H1 (cell line): ENCODE data around the gene GRAMD2A. TPM values are rescaled to one million over a fixed set of nuclear protein-coding genes. Genes with fewer than 3 reads are reported as not detected.

ENCODE experiments used
- ASH2L ChIP-seq: fragments of 200-600, 300-600 bp; sonication (generic); IDR thresholded peaks from one replicate; pipeline ENCODE4 v1.7.1; 2017; ENCODE audit warnings: low read length
- SUZ12 ChIP-seq: fragments of 200-600 bp; sonication (generic); IDR thresholded peaks from 2 replicates; pipeline ENCODE4 v1.6.1; 2012; ENCODE audit warnings: mild to moderate bottlenecking, inconsistent platforms, low read length, moderate library complexity, mixed read lengths
- TBP ChIP-seq: IDR thresholded peaks from 2 replicates; pipeline ENCODE4 v1.6.1; 2011; ENCODE audit warnings: low read depth, low read length, improper control_type of control experiment
- polyA plus RNA-seq, 7 experiments: library from polyadenylated mRNA; depleted of rRNA in 3 of 7; stranded (reverse) in 5 of 7; unstranded in 2 of 7; fragments of >200 nt in 5 of 7; fragments of 200-250 nt in 2 of 7; gene quantifications; 1 replicate in 5 of 7; 2 replicates in 1 of 7; 4 replicates in 1 of 7; pipeline versions ENCODE4 v1.2.1 to v1.2.3, GENCODE V29; 2011 to 2013; ENCODE audit warnings: missing spikeins in 2 of 7, mixed read lengths in 2 of 7
- total RNA-seq: library from RNA; stranded (reverse); fragmentation: NEBNext Ultra II Directional; extraction: Animal tissue kit (Norgen Biotek cat#: 25700); gene quantifications from 2 replicates; pipeline ENCODE4 v1.2.1, GENCODE V29; 2021
- TF ChIP-seq, protein P1 (sequence below): fragments of 300-600 bp; sonication (generic); IDR thresholded peaks from 2 replicates; pipeline ENCODE4 v1.7.1; 2012; ENCODE audit warnings: low read length, moderate library complexity, mild to moderate bottlenecking, inconsistent platforms; ENCODE audit not compliant: insufficient replicate concordance

The GRAMD2A gene
- total and polyA plus RNA-seq, 2 of the 8 experiments (the other 6 are each of a cell fraction or from before 2014, with no cell fraction given), result 0.57 to 1.5 TPM

DNA sequence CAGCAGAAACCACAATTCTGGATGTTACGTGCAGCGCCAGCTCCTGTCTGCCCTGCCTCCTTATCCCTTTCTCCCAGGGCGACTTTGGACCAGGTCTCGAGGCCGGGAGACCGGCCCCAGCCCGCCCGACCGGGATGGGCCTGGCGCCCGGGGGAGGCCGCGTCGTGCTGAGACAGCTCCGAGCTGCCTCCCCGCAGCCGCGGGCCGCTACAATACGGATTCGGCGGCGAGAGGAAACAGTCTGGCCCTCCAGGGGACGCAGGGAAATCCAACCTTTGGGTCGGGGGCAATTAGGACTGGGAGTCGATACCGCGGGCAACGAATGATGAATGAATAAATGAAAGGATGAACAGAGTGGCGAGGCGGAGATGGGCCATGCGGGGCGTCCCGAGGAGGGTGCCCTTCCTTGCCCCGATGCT lies 537 bp downstream of the GRAMD2A start (continued):
- TF ChIP-seq, protein P1, sequence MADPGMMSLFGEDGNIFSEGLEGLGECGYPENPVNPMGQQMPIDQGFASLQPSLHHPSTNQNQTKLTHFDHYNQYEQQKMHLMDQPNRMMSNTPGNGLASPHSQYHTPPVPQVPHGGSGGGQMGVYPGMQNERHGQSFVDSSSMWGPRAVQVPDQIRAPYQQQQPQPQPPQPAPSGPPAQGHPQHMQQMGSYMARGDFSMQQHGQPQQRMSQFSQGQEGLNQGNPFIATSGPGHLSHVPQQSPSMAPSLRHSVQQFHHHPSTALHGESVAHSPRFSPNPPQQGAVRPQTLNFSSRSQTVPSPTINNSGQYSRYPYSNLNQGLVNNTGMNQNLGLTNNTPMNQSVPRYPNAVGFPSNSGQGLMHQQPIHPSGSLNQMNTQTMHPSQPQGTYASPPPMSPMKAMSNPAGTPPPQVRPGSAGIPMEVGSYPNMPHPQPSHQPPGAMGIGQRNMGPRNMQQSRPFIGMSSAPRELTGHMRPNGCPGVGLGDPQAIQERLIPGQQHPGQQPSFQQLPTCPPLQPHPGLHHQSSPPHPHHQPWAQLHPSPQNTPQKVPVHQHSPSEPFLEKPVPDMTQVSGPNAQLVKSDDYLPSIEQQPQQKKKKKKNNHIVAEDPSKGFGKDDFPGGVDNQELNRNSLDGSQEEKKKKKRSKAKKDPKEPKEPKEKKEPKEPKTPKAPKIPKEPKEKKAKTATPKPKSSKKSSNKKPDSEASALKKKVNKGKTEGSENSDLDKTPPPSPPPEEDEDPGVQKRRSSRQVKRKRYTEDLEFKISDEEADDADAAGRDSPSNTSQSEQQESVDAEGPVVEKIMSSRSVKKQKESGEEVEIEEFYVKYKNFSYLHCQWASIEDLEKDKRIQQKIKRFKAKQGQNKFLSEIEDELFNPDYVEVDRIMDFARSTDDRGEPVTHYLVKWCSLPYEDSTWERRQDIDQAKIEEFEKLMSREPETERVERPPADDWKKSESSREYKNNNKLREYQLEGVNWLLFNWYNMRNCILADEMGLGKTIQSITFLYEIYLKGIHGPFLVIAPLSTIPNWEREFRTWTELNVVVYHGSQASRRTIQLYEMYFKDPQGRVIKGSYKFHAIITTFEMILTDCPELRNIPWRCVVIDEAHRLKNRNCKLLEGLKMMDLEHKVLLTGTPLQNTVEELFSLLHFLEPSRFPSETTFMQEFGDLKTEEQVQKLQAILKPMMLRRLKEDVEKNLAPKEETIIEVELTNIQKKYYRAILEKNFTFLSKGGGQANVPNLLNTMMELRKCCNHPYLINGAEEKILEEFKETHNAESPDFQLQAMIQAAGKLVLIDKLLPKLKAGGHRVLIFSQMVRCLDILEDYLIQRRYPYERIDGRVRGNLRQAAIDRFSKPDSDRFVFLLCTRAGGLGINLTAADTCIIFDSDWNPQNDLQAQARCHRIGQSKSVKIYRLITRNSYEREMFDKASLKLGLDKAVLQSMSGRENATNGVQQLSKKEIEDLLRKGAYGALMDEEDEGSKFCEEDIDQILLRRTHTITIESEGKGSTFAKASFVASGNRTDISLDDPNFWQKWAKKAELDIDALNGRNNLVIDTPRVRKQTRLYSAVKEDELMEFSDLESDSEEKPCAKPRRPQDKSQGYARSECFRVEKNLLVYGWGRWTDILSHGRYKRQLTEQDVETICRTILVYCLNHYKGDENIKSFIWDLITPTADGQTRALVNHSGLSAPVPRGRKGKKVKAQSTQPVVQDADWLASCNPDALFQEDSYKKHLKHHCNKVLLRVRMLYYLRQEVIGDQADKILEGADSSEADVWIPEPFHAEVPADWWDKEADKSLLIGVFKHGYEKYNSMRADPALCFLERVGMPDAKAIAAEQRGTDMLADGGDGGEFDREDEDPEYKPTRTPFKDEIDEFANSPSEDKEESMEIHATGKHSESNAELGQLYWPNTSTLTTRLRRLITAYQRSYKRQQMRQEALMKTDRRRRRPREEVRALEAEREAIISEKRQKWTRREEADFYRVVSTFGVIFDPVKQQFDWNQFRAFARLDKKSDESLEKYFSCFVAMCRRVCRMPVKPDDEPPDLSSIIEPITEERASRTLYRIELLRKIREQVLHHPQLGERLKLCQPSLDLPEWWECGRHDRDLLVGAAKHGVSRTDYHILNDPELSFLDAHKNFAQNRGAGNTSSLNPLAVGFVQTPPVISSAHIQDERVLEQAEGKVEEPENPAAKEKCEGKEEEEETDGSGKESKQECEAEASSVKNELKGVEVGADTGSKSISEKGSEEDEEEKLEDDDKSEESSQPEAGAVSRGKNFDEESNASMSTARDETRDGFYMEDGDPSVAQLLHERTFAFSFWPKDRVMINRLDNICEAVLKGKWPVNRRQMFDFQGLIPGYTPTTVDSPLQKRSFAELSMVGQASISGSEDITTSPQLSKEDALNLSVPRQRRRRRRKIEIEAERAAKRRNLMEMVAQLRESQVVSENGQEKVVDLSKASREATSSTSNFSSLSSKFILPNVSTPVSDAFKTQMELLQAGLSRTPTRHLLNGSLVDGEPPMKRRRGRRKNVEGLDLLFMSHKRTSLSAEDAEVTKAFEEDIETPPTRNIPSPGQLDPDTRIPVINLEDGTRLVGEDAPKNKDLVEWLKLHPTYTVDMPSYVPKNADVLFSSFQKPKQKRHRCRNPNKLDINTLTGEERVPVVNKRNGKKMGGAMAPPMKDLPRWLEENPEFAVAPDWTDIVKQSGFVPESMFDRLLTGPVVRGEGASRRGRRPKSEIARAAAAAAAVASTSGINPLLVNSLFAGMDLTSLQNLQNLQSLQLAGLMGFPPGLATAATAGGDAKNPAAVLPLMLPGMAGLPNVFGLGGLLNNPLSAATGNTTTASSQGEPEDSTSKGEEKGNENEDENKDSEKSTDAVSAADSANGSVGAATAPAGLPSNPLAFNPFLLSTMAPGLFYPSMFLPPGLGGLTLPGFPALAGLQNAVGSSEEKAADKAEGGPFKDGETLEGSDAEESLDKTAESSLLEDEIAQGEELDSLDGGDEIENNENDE, result no peak
- no peak for TF ChIP-seq TBP
- peak; percentile 63; the same call in 1 of the 2 replicates for TF ChIP-seq SUZ12
- peak; percentile 58 for TF ChIP-seq ASH2L
- TF ChIP-seq, all 59 proteins: peak for 3
